ENCODE measurements around the gene POTEH. TPM values are rescaled to one million over a fixed set of nuclear protein-coding genes. Genes with fewer than 3 reads are reported as not detected.
"Not testable (repeated sequence)": the region's sequence is repeated elsewhere in the genome, so short reads cannot be mapped to it uniquely, and the experiment has no call there.

Gene POTEH
- total RNA-seq, 1 experiment from 2014 or later = not detected

GRCh38 chr22:15685641-15686040 is 4.2 kb upstream of the POTEH start:
- not testable (repeated sequence) for H2BK20ac ChIP-seq (ENCODE audit: low read depth, low read length, poor library complexity, severe bottlenecking); H3K23ac ChIP-seq (ENCODE audit: insufficient read length, low read depth, low read length); H3K14ac ChIP-seq (ENCODE audit: insufficient read depth, low read length); H3K4ac ChIP-seq (ENCODE audit: low read depth, low read length); H2BK12ac ChIP-seq (ENCODE audit: insufficient read length, low read depth, low read length); H4K20me1 ChIP-seq (ENCODE audit: control insufficient read depth, insufficient read depth, insufficient read length); H3K9ac ChIP-seq (ENCODE audit: extremely low read depth, insufficient read length, low read length); H2BK15ac ChIP-seq (ENCODE audit: low read depth, low read length); H3K27ac Mint-ChIP-seq; H3K9me3 ChIP-seq (ENCODE audit: control insufficient read depth, low read depth, low read length); H3K56ac ChIP-seq (ENCODE audit: insufficient read length, low read depth, low read length); H3K18ac ChIP-seq (ENCODE audit: insufficient read length, low read depth, low read length); H2BK120ac ChIP-seq (ENCODE audit: low read depth, low read length, poor library complexity, severe bottlenecking); H2BK5ac ChIP-seq (ENCODE audit: insufficient read length, low read length); DNase-seq; H3K27ac ChIP-seq (ENCODE audit: insufficient read length, low read depth, low read length); H3T11ph ChIP-seq (ENCODE audit: low read length); H2AFZ ChIP-seq (ENCODE audit: low read length); H3K79me1 ChIP-seq (ENCODE audit: insufficient read depth, low read depth, low read length, poor library complexity, severe bottlenecking); H3K9me3 Mint-ChIP-seq; H3K36me3 Mint-ChIP-seq (ENCODE audit: insufficient read depth in 1 of 3, low read depth in 3 of 3); H2AK5ac ChIP-seq (ENCODE audit: insufficient read length, low read length); H4K5ac ChIP-seq (ENCODE audit: insufficient read length, low read depth, low read length); H3K4me2 ChIP-seq (ENCODE audit: insufficient read depth, insufficient read length, low read length); H4K91ac ChIP-seq (ENCODE audit: insufficient read length, low read depth, low read length); H3K23me2 ChIP-seq (ENCODE audit: insufficient read length, low read depth, low read length, poor library complexity, severe bottlenecking); H4K8ac ChIP-seq (replicated peaks; ENCODE audit: insufficient read length, low read depth, low read length); H3K4me3 Mint-ChIP-seq; H3K4me1 ChIP-seq (ENCODE audit: insufficient read depth, low read length); H3K79me2 ChIP-seq (ENCODE audit: insufficient read depth, low read length); H3K27me3 ChIP-seq (ENCODE audit: insufficient read depth, low read length); H3K4me1 Mint-ChIP-seq; H3K27me3 Mint-ChIP-seq (ENCODE audit: low read depth)
- no CpG with 5 or more reads among the region's 4 CpGs for WGBS (ENCODE audit: extremely low coverage, insufficient read length, low lambda C conversion rate)

GRCh38 chr22:15687086-15687485 is 2.7 kb upstream of the POTEH start:
- not testable (repeated sequence) for H3K9ac ChIP-seq (ENCODE audit: extremely low read depth, insufficient read length, low read length); H4K8ac ChIP-seq (replicated peaks; ENCODE audit: insufficient read length, low read depth, low read length); H2BK5ac ChIP-seq (ENCODE audit: insufficient read length, low read length); H3K56ac ChIP-seq (ENCODE audit: insufficient read length, low read depth, low read length); H3K14ac ChIP-seq (ENCODE audit: insufficient read depth, low read length); H3K27me3 Mint-ChIP-seq (ENCODE audit: low read depth); H2BK15ac ChIP-seq (ENCODE audit: low read depth, low read length); H2BK20ac ChIP-seq (ENCODE audit: low read depth, low read length, poor library complexity, severe bottlenecking); H3K27ac Mint-ChIP-seq; H4K20me1 ChIP-seq (ENCODE audit: control insufficient read depth, insufficient read depth, insufficient read length); H3K79me2 ChIP-seq (ENCODE audit: insufficient read depth, low read length); H3K23me2 ChIP-seq (ENCODE audit: insufficient read length, low read depth, low read length, poor library complexity, severe bottlenecking); H3K4me3 Mint-ChIP-seq; H3K79me1 ChIP-seq (ENCODE audit: insufficient read depth, low read depth, low read length, poor library complexity, severe bottlenecking); H4K5ac ChIP-seq (ENCODE audit: insufficient read length, low read depth, low read length); H3K27ac ChIP-seq (ENCODE audit: insufficient read length, low read depth, low read length); H3T11ph ChIP-seq (ENCODE audit: low read length); H3K36me3 Mint-ChIP-seq (ENCODE audit: insufficient read depth in 1 of 3, low read depth in 3 of 3); H2AK5ac ChIP-seq (ENCODE audit: insufficient read length, low read length); H3K4me1 ChIP-seq (ENCODE audit: insufficient read depth, low read length); H3K23ac ChIP-seq (ENCODE audit: insufficient read length, low read depth, low read length); H2AFZ ChIP-seq (ENCODE audit: low read length); H3K4me2 ChIP-seq (ENCODE audit: insufficient read depth, insufficient read length, low read length); H3K4me1 Mint-ChIP-seq; H4K91ac ChIP-seq (ENCODE audit: insufficient read length, low read depth, low read length); DNase-seq; H3K9me3 ChIP-seq (ENCODE audit: control insufficient read depth, low read depth, low read length); H3K18ac ChIP-seq (ENCODE audit: insufficient read length, low read depth, low read length); H3K27me3 ChIP-seq (ENCODE audit: insufficient read depth, low read length); H3K9me3 Mint-ChIP-seq; H2BK120ac ChIP-seq (ENCODE audit: low read depth, low read length, poor library complexity, severe bottlenecking); H3K4ac ChIP-seq (ENCODE audit: low read depth, low read length); H2BK12ac ChIP-seq (ENCODE audit: insufficient read length, low read depth, low read length)
- no CpG with 5 or more reads among the region's 3 CpGs for WGBS (ENCODE audit: extremely low coverage, insufficient read length, low lambda C conversion rate)
